ENCODE data around the gene ITPR2.

The ITPR2 gene

DNA sequence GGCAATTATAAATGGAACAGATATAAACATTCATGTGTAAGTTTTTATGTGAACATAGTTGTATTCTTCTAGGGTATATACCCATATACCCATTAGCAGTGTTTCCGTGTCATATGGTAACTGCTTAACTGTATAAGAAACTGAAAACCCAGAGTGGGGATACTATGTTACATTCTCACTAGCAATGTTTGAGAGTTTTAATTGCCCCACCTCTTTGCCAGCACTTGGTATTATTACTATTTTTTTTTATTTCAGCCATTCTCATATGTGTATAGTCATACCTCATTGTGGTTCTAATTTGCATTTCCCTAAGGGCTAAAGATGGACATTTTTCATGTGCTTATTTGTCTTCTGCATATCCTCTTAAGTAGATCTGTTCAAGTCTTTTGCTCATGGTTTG lies 28.7 kb upstream of the ITPR2 start:
- Histone ChIP-seq H4K20me1 (ENCODE audit: insufficient read depth, low read length) (no peaks in the 10 kb centered on the region), H3K27ac (ENCODE audit: low read depth, low read length, poor library complexity, severe bottlenecking) (no peak overlapping the region), H3K4me1 (ENCODE audit: insufficient read depth, low read length, severe bottlenecking) (peaks cover 18% of the 10 kb centered on the region), H3F3A (ENCODE audit: insufficient read depth, low read length) (no peaks in the 10 kb centered on the region), H3K27me3 (ENCODE audit: insufficient read depth, low read length) (no peaks in the 10 kb centered on the region), H3K4me2 (ENCODE audit: low read length) (no peak overlapping the region), H3K79me2 (ENCODE audit: insufficient read depth, low read length) (no peaks in the 10 kb centered on the region), H3K9me2 (ENCODE audit: low read depth, low read length) (no peaks in the 10 kb centered on the region), H3K36me3 (ENCODE audit: insufficient read depth, low read length) (no peaks in the 10 kb centered on the region), H3K9me3 (ENCODE audit: low read length) (peaks cover 4% of the 10 kb centered on the region; the same call in 1 of the 2 replicates), H3K9ac (ENCODE audit: low read length) (no peak overlapping the region), H2AFZ (ENCODE audit: low read length) (no peak overlapping the region), H3K4me3 (ENCODE audit: low read depth, low read length, poor library complexity, severe bottlenecking) (no peak overlapping the region)
- no peak for TF ChIP-seq EZH2 (IDR thresholded peaks at IDR 0.05; ENCODE audit: borderline replicate concordance, low read length)
- TF ChIP-seq, protein P1, sequence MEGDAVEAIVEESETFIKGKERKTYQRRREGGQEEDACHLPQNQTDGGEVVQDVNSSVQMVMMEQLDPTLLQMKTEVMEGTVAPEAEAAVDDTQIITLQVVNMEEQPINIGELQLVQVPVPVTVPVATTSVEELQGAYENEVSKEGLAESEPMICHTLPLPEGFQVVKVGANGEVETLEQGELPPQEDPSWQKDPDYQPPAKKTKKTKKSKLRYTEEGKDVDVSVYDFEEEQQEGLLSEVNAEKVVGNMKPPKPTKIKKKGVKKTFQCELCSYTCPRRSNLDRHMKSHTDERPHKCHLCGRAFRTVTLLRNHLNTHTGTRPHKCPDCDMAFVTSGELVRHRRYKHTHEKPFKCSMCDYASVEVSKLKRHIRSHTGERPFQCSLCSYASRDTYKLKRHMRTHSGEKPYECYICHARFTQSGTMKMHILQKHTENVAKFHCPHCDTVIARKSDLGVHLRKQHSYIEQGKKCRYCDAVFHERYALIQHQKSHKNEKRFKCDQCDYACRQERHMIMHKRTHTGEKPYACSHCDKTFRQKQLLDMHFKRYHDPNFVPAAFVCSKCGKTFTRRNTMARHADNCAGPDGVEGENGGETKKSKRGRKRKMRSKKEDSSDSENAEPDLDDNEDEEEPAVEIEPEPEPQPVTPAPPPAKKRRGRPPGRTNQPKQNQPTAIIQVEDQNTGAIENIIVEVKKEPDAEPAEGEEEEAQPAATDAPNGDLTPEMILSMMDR (IDR thresholded peaks at IDR 0.05; ENCODE audit: low read length): no peak

DNA sequence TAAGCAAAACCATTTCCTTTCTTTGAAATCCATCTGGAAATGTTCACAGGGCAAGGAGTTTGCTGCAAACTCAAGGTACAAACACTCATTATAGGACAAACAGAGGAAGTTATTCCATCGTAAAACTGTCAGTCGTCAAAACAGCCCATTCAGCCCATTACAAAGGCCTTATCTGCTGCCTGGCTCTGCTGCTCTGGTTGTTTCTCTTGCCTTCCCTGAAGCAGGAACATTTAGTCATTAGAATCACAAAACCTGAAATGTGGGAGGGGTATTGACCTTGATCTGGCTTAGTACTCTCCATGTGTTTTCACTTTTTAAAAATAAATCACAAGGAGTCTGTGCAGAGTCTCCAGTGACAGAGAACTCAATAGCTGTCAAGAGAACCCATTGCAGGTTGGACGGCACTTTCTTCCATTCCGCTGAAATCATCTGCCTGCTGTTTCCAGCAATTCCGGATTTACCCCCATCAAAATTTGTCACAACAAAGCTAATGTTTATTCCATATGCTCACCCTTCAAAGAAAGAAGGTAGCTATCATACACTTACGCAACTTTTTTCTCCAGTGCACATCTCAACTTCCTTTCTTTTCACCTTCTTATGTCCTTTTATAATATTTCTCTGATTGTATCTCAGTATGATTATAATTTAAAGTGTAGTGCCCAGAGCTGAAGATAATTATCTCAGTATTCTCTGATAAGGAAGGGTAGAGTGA lies 24.6 kb upstream of the ITPR2 start:
- peaks cover 39% of the 10 kb centered on the region for H3K4me1 ChIP-seq (ENCODE audit: insufficient read depth, low read length, severe bottlenecking)
- no peaks in the 10 kb centered on the region for H3K27me3 ChIP-seq (ENCODE audit: insufficient read depth, low read length)
- H3K27ac ChIP-seq (ENCODE audit: low read depth, low read length, poor library complexity, severe bottlenecking): no peak overlapping the region
- TF ChIP-seq EZH2 (IDR thresholded peaks at IDR 0.05; ENCODE audit: borderline replicate concordance, low read length): no peak
- TF ChIP-seq, protein P1 (IDR thresholded peaks at IDR 0.05; ENCODE audit: low read length): no peak
- no peak overlapping the region for H3K4me3 ChIP-seq (ENCODE audit: low read depth, low read length, poor library complexity, severe bottlenecking)
- H3K9me2 ChIP-seq (ENCODE audit: low read depth, low read length): no peaks in the 10 kb centered on the region
- H4K20me1 ChIP-seq (ENCODE audit: insufficient read depth, low read length): no peaks in the 10 kb centered on the region
- H2AFZ ChIP-seq (ENCODE audit: low read length): peak overlapping the region; percentile 20; the same call in 1 of the 2 replicates
- H3K9me3 ChIP-seq (ENCODE audit: low read length): peaks cover 4% of the 10 kb centered on the region; the same call in 1 of the 2 replicates
- H3K36me3 ChIP-seq (ENCODE audit: insufficient read depth, low read length): no peaks in the 10 kb centered on the region
- H3K9ac ChIP-seq (ENCODE audit: low read length): no peak overlapping the region
- H3K79me2 ChIP-seq (ENCODE audit: insufficient read depth, low read length): no peaks in the 10 kb centered on the region
- H3F3A ChIP-seq (ENCODE audit: insufficient read depth, low read length): no peaks in the 10 kb centered on the region
- H3K4me2 ChIP-seq (ENCODE audit: low read length): no peak overlapping the region

DNA sequence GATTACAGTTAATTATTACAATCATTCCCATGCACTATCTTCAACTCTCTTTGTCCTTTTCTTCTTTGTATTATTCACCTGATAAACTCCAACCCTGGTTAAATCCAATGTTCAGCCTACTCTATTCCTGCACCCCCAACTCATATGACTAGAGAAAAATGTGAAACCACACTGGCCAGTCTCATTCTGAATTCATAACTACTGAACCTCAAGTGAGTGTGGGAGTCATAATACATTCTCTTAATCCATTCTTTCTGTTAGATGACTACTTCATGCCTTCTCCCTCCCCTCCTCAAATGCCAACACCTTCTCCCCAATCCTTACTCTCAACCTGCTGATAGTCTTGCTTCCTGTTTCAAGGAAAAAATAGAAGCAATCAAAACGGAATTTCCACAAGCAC lies 22.3 kb upstream of the ITPR2 start:
- Histone ChIP-seq H3K27ac (ENCODE audit: low read depth, low read length, poor library complexity, severe bottlenecking) (no peak overlapping the region), H3K9me3 (ENCODE audit: low read length) (no peaks in the 10 kb centered on the region), H3K79me2 (ENCODE audit: insufficient read depth, low read length) (no peaks in the 10 kb centered on the region), H3K4me3 (ENCODE audit: low read depth, low read length, poor library complexity, severe bottlenecking) (no peak overlapping the region), H3K9me2 (ENCODE audit: low read depth, low read length) (no peaks in the 10 kb centered on the region), H3K4me1 (ENCODE audit: insufficient read depth, low read length, severe bottlenecking) (peaks cover 39% of the 10 kb centered on the region), H2AFZ (ENCODE audit: low read length) (no peak overlapping the region), H3K27me3 (ENCODE audit: insufficient read depth, low read length) (no peaks in the 10 kb centered on the region), H3K36me3 (ENCODE audit: insufficient read depth, low read length) (no peaks in the 10 kb centered on the region), H3K9ac (ENCODE audit: low read length) (no peak overlapping the region), H3F3A (ENCODE audit: insufficient read depth, low read length) (no peaks in the 10 kb centered on the region), H4K20me1 (ENCODE audit: insufficient read depth, low read length) (no peaks in the 10 kb centered on the region), H3K4me2 (ENCODE audit: low read length) (no peak overlapping the region)
- TF ChIP-seq EZH2 (IDR thresholded peaks at IDR 0.05; ENCODE audit: borderline replicate concordance, low read length): no peak
- TF ChIP-seq, protein P1 (IDR thresholded peaks at IDR 0.05; ENCODE audit: low read length): no peak

Measured in OCI-LY1 (cell line).